HCT116 (cell line): Measurements from ENCODE around the gene ARID3A. TPM values are rescaled to one million over a fixed set of nuclear protein-coding genes. Genes with fewer than 3 reads are reported as not detected.
A peak's percentile ranks its signal among the peaks of the same experiment; 100 is the strongest.

Experiments
- ATAC-seq: fragments of 200-7000 bp; cut with Tn5 transposase; 2 replicates; pipeline ENCODE4 v1.9.1; 2020; ENCODE audit warnings: mild to moderate bottlenecking, moderate library complexity
- BruUV-seq: library from RNA; stranded (reverse); fragments of 400-500 nt; replicated peaks from 2 replicates; lab custom pipeline; 2021; lab: Mats Ljungman, UMichigan
- CTCF ChIA-PET: fragments of 300-600 bp; sonication (Branson Sonifier 250); formaldehyde crosslinking; loops from one replicate; lab custom pipeline; 2021; ENCODE audit warnings: antibody characterized with exemption; lab: Charles Lee
- POLR2A ChIA-PET: fragments of 300-600, 350-600 bp; sonication (Branson Sonifier 250); formaldehyde crosslinking; loops from one replicate; lab custom pipeline; 2021; ENCODE audit warnings: antibody characterized with exemption; lab: Charles Lee
- RAD21 ChIA-PET, 2 experiments: fragments of 300-600 bp; sonication (Branson Sonifier 250); formaldehyde crosslinking; loops; one replicate each; lab custom pipeline; 2023; ENCODE audit warnings: low total read pairs in 2 of 2; ENCODE audit not compliant: uncharacterized antibody in 2 of 2, unreplicated experiment in 2 of 2, low non-redundant PET in 1 of 2; lab: Charles Lee
- DNase-seq: peaks from one replicate; pipeline ENCODE4 v3.0.0-alpha.2; 2010; ENCODE audit warnings: low read depth, low spot score
- H2AFZ ChIP-seq: fragments of 200-600 bp; shearing (Covaris generic), sonication (generic); 2 replicates; pipeline ENCODE4 v1.6.1; 2017; ENCODE audit warnings: low read depth, mixed run types, mixed read lengths, antibody characterized with exemption, low read length; ENCODE audit not compliant: poor library complexity, severe bottlenecking
- H3K27ac ChIP-seq: 2 replicates; pipeline ENCODE4 v1.5.1; 2012; ENCODE audit warnings: low read depth, low read length
- H3K27me3 ChIP-seq: fragments of 200-600 bp; sonication (generic); 2 replicates; pipeline ENCODE4 v1.6.1; 2016; ENCODE audit warnings: mixed run types, low read length, mixed read lengths; ENCODE audit not compliant: insufficient read depth
- H3K36me3 ChIP-seq, 2 experiments: fragments of 200-500 bp in 1 of 2; fragments of 200-600 bp in 1 of 2; sonication (Bioruptor generic) in 1 of 2; sonication (generic) in 1 of 2; 2 replicates each; pipeline versions ENCODE4 v1.5.1 to v1.6.1; 2014 to 2016; ENCODE audit warnings: low read length in 2 of 2, inconsistent platforms in 1 of 2, mixed read lengths in 1 of 2, mixed run types in 1 of 2; ENCODE audit not compliant: insufficient read depth in 2 of 2, control insufficient read depth in 1 of 2
- H3K4me1 ChIP-seq, 2 experiments: fragments of 200-600 bp in 1 of 2; sonication (generic) in 1 of 2; 2 replicates each; pipeline versions ENCODE4 v1.5.1 to v1.6.1; 2012 to 2017; ENCODE audit warnings: low read length in 2 of 2, inconsistent platforms in 1 of 2, mild to moderate bottlenecking in 1 of 2, mixed read lengths in 1 of 2, mixed run types in 1 of 2, moderate library complexity in 1 of 2; ENCODE audit not compliant: insufficient read depth in 2 of 2, control insufficient read depth in 1 of 2
- H3K4me2 ChIP-seq: fragments of 200-600 bp; sonication (generic); 2 replicates; pipeline ENCODE4 v1.6.1; 2017; ENCODE audit warnings: mixed run types, low read length, mixed read lengths
- H3K4me3 ChIP-seq, 2 experiments: fragments of 200-600 bp in 1 of 2; sonication (generic) in 1 of 2; replicated peaks in 1 of 2; 2 replicates each; pipeline ENCODE4 v1.5.1; 2011 to 2016; ENCODE audit warnings: low read length in 2 of 2, control low read depth in 1 of 2, low read depth in 1 of 2, mild to moderate bottlenecking in 1 of 2, mixed read lengths in 1 of 2, mixed run types in 1 of 2
- H3K79me2 ChIP-seq: fragments of 200-600 bp; sonication (generic); 2 replicates; pipeline ENCODE4 v1.6.1; 2017; ENCODE audit warnings: mild to moderate bottlenecking, mixed run types, low read length, moderate library complexity, mixed read lengths; ENCODE audit not compliant: insufficient read depth
- H3K9ac ChIP-seq: fragments of 200-600 bp; sonication (generic); 2 replicates; pipeline ENCODE4 v1.6.1; 2016; ENCODE audit warnings: low read length, mixed read lengths
- H3K9me2 ChIP-seq: fragments of 200-600 bp; sonication (generic), shearing (Covaris generic); 2 replicates; pipeline ENCODE4 v1.6.1; 2017; ENCODE audit warnings: mixed run types, mild to moderate bottlenecking, moderate library complexity; ENCODE audit not compliant: insufficient read depth
- H3K9me3 ChIP-seq, 2 experiments: fragments of 200-500 bp in 1 of 2; fragments of 200-600 bp in 1 of 2; sonication (Bioruptor generic) in 1 of 2; sonication (generic) in 1 of 2; 2 replicates each; pipeline ENCODE4 v1.6.1; 2014 to 2017; ENCODE audit warnings: low read length in 2 of 2, mixed read lengths in 2 of 2, inconsistent platforms in 1 of 2, low read depth in 1 of 2, mild to moderate bottlenecking in 1 of 2, mixed run types in 1 of 2, moderate library complexity in 1 of 2; ENCODE audit not compliant: control insufficient read depth in 1 of 2, insufficient read depth in 1 of 2
- H4K20me1 ChIP-seq: fragments of 200-600 bp; sonication (generic), shearing (Covaris generic); 2 replicates; pipeline ENCODE4 v1.6.1; 2017; ENCODE audit warnings: mixed run types, mild to moderate bottlenecking, moderate library complexity; ENCODE audit not compliant: insufficient read depth
- CEBPB ChIP-seq: IDR thresholded peaks from 2 replicates; pipeline ENCODE4 v1.6.1; 2012; ENCODE audit warnings: low read depth
- CTCF ChIP-seq, 3 experiments: fragments of 200-600 bp in 1 of 3; sonication (generic) in 1 of 3; IDR thresholded peaks in 2 of 3; conservative IDR thresholded peaks in 1 of 3; 2 replicates each; pipeline ENCODE4 v1.5.1; 2012 to 2017; ENCODE audit warnings: low read depth in 2 of 3, low read length in 2 of 3, antibody characterized with exemption in 1 of 3, borderline replicate concordance in 1 of 3, control low read depth in 1 of 3, mild to moderate bottlenecking in 1 of 3, mixed read lengths in 1 of 3, mixed run types in 1 of 3, moderate library complexity in 1 of 3; ENCODE audit not compliant: insufficient read depth in 1 of 3
- EZH2 ChIP-seq: fragments of 200-600 bp; sonication (generic); IDR thresholded peaks from 2 replicates; pipeline ENCODE4 v1.6.1; 2017; ENCODE audit warnings: antibody characterized with exemption, mixed run types
- intact Hi-C: fragments of 100-400 bp; cut with micrococcal nuclease; formaldehyde crosslinking; loops from 2 replicates; pipeline ENCODE4 v1.10.0; 2022
- total RNA-seq: library from RNA; stranded (reverse); gene quantifications from one replicate; pipeline ENCODE4 v1.2.1, GENCODE V29; 2021; ENCODE audit not compliant: unreplicated experiment

Gene ARID3A
- total RNA-seq, 1 experiment from 2014 or later: 21.8 TPM

- H3K27me3 ChIP-seq: no peaks in the 10 kb centered on the region
- H3K4me1 ChIP-seq: peaks cover 9 to 25% of the 10 kb centered on the region in 2 experiments; a peak in 3 of 4 replicates
- no peak overlapping the region for H3K27ac ChIP-seq
- H3K79me2 ChIP-seq: peaks cover 31% of the 10 kb centered on the region
- BruUV-seq: no TSS peak
- H2AFZ ChIP-seq: no peak overlapping the region
- CTCF ChIA-PET: no interaction called here
- H3K4me3 ChIP-seq: no peak overlapping the region
- H3K9me3 ChIP-seq: no peaks in the 10 kb centered on the region
- RAD21 ChIA-PET: no interaction called here
- POLR2A ChIA-PET: interaction anchor here (0.7 kb wide), 1 partner anchor 66 kb away, joined by 3 read pairs; no protein-coding TSS in a partner anchor
- no peak for DNase-seq
- peaks cover 6% of the 10 kb centered on the region; the same call in 1 of the 2 replicates for H4K20me1 ChIP-seq
- no peaks in the 10 kb centered on the region for H3K9me2 ChIP-seq
- peaks cover 13 to 62% of the 10 kb centered on the region in 2 experiments for H3K36me3 ChIP-seq
- ATAC-seq: no peak
- intact Hi-C loops: no loop called here
- no peak overlapping the region for H3K4me2 ChIP-seq
- TF ChIP-seq EZH2: no peak
- H3K9ac ChIP-seq: no peak overlapping the region
These were observed 62.7 kb downstream of the ARID3A start for GRCh38 chr19:988510-988909.

GRCh38 chr19:989381-990081 is 63.7 kb downstream of the ARID3A start:
- ATAC-seq (peak; percentile 18; the same call in 1 of the 2 replicates), DNase-seq (no peak)
- peaks cover 28% of the 10 kb centered on the region for H3K79me2 ChIP-seq
- ChIA-PET RAD21 (no interaction called here), POLR2A (no interaction called here), CTCF (no interaction called here)
- H3K4me3 ChIP-seq: no peak overlapping the region
- H3K27ac ChIP-seq: no peak overlapping the region
- TF ChIP-seq EZH2 (no peak), CEBPB (no peak), CTCF (IDR thresholded peaks at IDR 0.05 in 2 of 3, conservative IDR thresholded peaks at IDR 0.05 in 1 of 3; ENCODE audit: borderline replicate concordance in 1 of 3, insufficient read depth in 1 of 3, low read depth in 2 of 3, low read length in 2 of 3) (peak in 2 of 3 experiments; percentile 43 to 50; a peak in 4 of 6 replicates)
- H3K36me3 ChIP-seq: peaks cover 13 to 70% of the 10 kb centered on the region in 2 experiments
- peaks cover 6% of the 10 kb centered on the region; the same call in 1 of the 2 replicates for H4K20me1 ChIP-seq
- no peaks in the 10 kb centered on the region for H3K27me3 ChIP-seq
- H3K9me2 ChIP-seq: no peaks in the 10 kb centered on the region
- no TSS peak for BruUV-seq
- peaks cover 4 to 19% of the 10 kb centered on the region in 2 experiments; a peak in 2 of 4 replicates for H3K4me1 ChIP-seq
- H3K9ac ChIP-seq: no peak overlapping the region
- no peaks in the 10 kb centered on the region for H3K9me3 ChIP-seq
- intact Hi-C loops: no loop called here
- no peak overlapping the region for H3K4me2 ChIP-seq
- H2AFZ ChIP-seq: no peak overlapping the region
